Measurements from ENCODE around the gene AP4S1.
"Not testable (repeated sequence)": the region's sequence is repeated elsewhere in the genome, so short reads cannot be mapped to it uniquely, and the experiment has no call there.

AP4S1 gene

GRCh38 chr14:31083781-31084180, 58.3 kb downstream of the AP4S1 start:
- DNase-seq (ENCODE audit: low read depth in 2 of 2, low spot score in 1 of 2): no peak

GRCh38 chr14:31084385-31084784, 58.9 kb downstream of the AP4S1 start:
- no peak for DNase-seq (ENCODE audit: low read depth in 2 of 2, low spot score in 1 of 2)

GRCh38 chr14:31085027-31085426, 59.6 kb downstream of the AP4S1 start:
- DNase-seq (ENCODE audit: low read depth in 2 of 2, low spot score in 1 of 2): no peak

DNA sequence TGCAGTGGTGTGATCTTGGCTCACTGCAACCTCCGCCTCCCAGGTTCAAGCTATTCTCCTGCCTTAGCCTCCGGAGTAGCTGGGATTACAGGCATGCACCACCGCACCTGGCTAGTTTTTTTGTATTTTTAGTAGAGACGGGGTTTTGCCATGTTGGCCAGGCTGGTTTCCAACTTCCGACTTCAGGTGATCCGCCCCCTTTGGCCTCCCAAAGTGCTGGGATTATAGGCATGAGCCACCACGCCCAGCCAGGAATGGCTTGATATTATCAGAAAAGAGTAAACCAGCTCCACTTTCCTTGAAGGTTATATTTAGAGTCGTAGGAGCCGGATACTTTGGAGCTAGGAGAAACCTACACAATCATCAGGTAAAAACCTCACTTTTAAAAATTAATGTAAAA, 61.0 kb downstream of the AP4S1 start:
- not testable (repeated sequence) for DNase-seq (ENCODE audit: low read depth in 2 of 2, low spot score in 1 of 2)

- no peak for DNase-seq (ENCODE audit: low read depth in 2 of 2, low spot score in 1 of 2)
These were observed 65.7 kb downstream of the AP4S1 start for GRCh38 chr14:31090883-31091764.

DNA sequence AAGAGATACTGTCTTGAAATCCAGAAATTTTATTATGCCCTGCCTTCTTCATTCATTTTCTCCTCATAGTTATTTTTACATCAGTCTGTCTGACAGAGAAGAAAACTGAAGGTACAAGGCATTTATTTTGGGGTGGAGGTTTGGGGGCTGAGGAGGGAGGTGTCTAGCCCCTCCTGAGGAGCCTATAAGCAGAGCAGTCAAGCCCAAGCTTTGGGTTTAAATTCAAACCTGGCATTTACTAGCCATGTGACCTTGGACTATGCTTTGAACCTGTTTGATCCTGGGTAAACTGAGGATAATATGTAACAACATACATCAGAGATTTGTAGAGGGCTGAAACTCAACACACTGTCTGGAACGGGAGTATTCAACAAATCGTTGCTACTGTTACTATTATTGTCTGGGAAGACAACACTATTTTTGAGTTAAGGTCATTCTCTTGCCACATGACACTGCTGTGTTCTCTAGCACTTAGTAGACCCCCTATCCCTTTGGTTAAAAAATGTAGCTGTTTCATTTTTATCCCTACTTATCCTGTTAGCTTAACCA, 66.8 kb downstream of the AP4S1 start:
- no peak for DNase-seq (ENCODE audit: low read depth in 2 of 2, low spot score in 1 of 2)

GRCh38 chr14:31093884-31094839, 68.7 kb downstream of the AP4S1 start:
- not testable (repeated sequence) for DNase-seq (ENCODE audit: low read depth in 2 of 2, low spot score in 1 of 2)

GRCh38 chr14:31095817-31096216, 70.4 kb downstream of the AP4S1 start:
- DNase-seq (ENCODE audit: low read depth in 2 of 2, low spot score in 1 of 2): not testable (repeated sequence)

- DNase-seq (ENCODE audit: low read depth in 2 of 2, low spot score in 1 of 2): no peak
These were observed 70.8 kb downstream of the AP4S1 start for GRCh38 chr14:31096255-31096654.

DNA sequence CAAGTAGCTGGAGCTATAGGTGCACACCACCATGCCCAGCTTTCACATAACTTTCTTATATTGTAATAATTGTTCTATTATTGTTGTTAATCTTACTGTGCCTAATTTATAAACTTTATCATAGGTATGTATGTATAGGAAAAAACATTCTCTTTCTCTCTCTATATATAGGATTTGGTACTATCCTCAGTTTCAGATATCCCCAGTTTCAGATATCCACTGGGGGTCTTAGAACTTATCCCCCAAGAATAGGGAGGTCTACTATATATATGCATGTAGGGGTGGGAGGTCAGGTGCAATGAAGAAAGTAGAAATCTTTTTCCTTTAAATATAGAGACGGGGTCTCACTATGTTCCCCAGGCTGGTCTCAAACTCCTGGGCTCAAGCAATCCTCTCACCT, 71.6 kb downstream of the AP4S1 start:
- DNase-seq (ENCODE audit: low read depth in 2 of 2, low spot score in 1 of 2): no peak

DNA sequence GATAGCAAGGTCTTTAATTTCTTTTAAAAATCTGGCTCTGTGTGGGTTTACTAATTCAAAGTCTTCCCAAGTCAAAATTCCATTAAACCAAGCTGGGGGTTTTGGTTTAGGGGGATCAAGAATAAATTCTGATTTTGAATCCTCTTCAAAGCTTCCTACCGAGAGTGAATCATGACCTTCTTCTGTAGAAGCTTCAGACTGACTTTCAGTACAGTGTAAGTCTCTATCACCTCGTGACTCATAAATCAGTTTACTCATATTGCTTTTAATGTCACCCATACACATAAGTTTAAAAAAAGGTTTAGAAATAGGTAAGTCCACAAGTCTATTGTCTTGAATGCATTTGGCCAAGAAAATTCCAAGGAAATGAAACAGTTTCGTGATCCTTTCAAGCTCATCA, 81.3 kb downstream of the AP4S1 start:
- no peak for DNase-seq (ENCODE audit: low read depth in 2 of 2, low spot score in 1 of 2)

DNA sequence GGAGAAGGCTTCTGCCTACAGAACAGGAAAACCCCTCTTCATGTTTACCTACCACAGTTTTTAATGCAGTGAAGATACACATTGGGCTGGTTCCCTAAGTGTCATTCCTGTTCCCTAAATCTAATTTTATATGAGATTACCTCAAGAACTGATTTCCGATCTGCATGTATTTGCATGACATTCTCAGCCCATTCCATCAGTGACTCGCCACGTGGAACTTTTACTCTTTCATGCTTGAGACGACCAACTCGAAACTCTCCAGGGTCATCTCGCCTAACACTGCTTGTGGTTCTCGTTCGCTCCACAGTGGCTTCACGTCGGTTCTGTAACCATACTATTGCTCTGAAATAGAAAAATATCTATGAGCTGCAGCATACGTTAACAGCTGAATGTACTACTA, 83.8 kb downstream of the AP4S1 start:
- no peak for DNase-seq (ENCODE audit: low read depth in 2 of 2, low spot score in 1 of 2)

DNA sequence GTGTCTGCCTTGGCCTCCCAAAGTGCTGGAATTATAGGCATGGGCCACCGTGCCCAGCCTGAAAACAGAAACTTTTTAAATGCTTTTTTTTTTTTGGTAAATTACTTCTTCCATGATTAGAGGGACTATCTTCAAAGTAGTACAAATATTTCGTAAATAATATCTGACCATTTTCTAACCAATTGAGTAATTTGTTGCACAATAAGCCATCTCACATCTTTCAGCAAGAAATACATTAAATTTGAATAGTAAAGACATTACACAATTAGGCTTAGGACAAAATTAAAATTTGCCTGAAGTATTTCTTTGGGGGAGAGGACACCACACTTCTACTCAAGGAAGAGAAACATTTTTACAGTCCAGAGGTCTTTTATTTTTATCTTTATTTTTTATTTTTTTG, 85.4 kb downstream of the AP4S1 start:
- no peak for DNase-seq (ENCODE audit: low read depth in 2 of 2, low spot score in 1 of 2)

DNA sequence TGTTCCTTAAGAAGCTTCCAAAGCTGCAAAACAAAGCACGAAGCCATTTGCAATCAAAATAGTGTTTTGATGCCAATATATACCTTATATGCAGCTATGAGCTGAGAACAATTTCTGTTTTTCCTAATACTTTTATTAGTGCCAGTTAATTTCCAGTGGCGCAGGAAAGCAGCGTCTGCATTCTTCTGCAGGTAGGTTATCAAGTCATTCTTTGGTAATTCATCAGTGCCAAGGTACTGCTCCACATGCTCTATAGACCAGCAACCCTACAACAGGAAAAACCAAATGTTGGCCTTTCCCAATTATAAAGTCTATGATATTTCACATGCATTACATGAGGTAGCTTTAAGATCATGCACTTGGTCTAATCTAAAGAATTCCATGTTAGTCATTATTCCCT, 88.3 kb downstream of the AP4S1 start:
- no peak for DNase-seq (ENCODE audit: low read depth in 2 of 2, low spot score in 1 of 2)

DNA sequence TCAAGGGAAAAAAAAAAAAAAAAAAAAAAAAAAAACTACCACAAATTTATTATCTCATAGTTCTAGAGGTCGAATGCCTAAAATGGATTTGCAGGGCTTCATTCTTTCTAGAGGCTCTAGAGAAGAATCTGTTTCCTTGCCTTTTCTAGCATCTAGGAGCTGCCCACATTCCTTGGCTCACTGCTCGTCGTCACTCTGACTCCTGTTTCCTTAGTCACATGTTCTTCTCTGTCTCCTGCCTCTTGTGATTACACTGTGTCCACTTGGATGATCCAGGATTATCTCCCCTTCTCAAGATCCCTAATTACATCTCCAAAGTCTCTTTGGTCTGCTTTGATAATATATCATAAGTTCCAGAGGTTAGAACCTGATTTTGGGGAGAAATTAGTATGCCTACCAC, 93.4 kb downstream of the AP4S1 start:
- DNase-seq (ENCODE audit: low read depth in 2 of 2, low spot score in 1 of 2): no peak

DNA sequence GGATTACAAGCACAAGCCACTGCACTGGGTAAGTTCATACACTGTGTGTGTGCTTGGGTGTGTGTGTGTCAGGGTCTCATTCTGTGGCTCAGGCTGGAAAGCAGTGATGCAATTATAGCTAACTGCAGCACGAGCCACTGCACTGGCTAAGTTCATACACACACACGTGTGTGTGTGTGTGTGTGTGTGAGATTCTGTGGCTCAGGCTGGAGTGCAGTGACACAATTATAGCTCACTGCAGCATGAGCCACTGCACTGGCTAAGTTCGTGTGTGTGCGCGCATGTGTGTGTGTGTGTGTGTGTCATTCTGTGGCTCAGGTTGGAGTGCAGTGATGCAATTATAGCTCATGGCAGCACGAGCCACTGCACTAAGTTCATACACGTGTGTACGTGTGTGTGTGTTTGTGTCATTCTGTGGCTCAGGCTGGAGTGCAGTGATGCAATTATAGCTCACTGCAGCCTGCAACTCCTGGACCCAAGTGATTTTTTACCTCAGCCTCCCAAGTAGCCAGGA, 96.7 kb downstream of the AP4S1 start:
- DNase-seq (ENCODE audit: low read depth in 2 of 2, low spot score in 1 of 2): no peak

GRCh38 chr14:31122921-31123320, 97.5 kb downstream of the AP4S1 start:
- no peak for DNase-seq (ENCODE audit: low read depth in 2 of 2, low spot score in 1 of 2)

DNA sequence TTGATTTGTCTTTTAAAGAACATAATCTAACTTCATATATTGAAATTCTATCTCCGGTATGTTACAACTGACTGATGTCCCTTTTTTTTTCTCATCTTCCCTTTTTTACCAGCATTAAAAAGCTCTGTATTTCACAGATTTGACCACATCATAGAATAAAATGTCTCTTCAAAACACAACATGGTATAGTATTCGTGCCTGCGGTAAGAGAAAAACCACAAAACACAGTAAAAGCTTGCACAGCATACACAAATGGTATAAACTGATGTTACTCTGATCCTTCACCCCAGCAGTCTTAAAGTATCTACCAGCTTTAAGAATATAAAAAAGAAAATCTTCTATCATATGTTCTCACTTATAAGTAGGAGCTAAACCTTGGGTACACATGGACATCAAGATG, 98.7 kb downstream of the AP4S1 start:
- DNase-seq (ENCODE audit: low read depth in 2 of 2, low spot score in 1 of 2): no peak

GRCh38 chr14:31125231-31125630, 99.8 kb downstream of the AP4S1 start:
- DNase-seq (ENCODE audit: low read depth in 2 of 2, low spot score in 1 of 2): no peak

DNA sequence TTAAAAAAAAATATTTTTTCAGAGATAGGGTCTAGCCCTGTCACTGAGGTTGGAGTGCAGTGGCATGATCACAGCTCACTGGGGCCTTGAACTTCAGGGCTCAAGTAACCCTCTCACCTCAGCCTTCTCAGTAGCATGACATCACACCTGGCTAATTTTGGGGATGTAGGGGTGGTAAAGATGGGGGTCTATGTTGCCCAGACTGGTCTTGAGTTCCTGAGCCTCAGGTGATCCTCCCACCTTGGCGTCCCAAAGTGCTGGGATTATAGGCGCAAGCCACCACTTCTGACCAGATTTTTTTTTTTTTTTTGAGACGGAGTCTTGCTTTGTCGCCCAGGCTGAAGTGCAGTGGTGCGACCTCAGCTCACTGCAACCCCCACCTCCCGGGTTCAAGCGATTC, 101.2 kb downstream of the AP4S1 start:
- DNase-seq (ENCODE audit: low read depth in 2 of 2, low spot score in 1 of 2): no peak

GRCh38 chr14:31127690-31128089, 102.2 kb downstream of the AP4S1 start:
- no peak for DNase-seq (ENCODE audit: low read depth in 2 of 2, low spot score in 1 of 2)

Data from stimulated activated CD8-positive, alpha-beta memory T cell treated with anti-CD3 and anti-CD28 coated beads, Interleukin-4, amount 100 ng/mL, for 4 hours (primary cell).